ENCODE data around the gene CCDC38.

CCDC38 gene

DNA sequence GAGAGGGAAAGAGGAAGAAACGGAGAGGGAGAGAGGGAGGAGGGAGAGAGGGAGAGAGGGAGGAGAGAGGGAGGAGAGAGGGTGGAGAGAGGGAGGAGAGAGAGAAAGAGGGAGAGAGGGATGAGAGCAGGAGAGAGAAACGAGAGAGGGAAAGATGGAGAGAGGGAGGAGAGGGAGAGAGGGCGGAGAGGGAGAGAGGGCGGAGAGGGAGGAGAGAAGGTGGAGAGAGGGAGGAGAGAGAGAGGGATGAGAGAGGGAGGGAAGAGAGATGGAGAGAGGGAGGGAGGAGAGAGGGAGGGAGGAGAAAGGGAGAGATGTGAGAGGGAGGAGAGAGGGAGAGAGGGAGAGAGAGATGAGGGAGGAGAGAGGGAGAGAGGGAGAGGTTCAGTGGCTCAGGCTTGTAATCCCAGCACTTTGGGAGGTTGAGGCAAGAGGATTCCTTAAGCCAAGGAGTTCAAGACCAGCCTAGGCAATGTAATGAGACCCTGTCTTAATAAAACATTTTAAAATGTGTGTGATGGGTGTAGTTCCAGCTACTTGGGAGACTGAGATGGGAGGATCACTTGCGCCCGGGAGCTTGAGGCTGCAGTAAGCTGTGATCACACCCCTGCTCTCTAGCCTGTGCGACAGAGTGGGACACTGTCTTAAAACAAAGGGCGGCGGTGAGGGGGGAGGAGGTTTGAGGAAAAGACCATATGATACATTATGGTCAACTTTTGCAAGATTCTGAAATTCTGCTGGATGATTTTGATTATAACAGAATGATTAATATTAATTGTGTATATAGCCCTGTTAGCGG, 105.0 kb downstream of the CCDC38 start:
- Histone ChIP-seq H3K27ac (no peak overlapping the region), H3K9me3 (ENCODE audit: severe bottlenecking) (no peaks in the 10 kb centered on the region), H3K36me3 (no peaks in the 10 kb centered on the region), H3K4me3 (ENCODE audit: low read depth, low read length) (no peak overlapping the region), H3K27me3 (ENCODE audit: insufficient read depth, low read depth, severe bottlenecking) (no peaks in the 10 kb centered on the region)
- no peak for DNase-seq
- TF ChIP-seq CTCF (IDR thresholded peaks at IDR 0.05; ENCODE audit: low read depth, low read length): no peak

DNA sequence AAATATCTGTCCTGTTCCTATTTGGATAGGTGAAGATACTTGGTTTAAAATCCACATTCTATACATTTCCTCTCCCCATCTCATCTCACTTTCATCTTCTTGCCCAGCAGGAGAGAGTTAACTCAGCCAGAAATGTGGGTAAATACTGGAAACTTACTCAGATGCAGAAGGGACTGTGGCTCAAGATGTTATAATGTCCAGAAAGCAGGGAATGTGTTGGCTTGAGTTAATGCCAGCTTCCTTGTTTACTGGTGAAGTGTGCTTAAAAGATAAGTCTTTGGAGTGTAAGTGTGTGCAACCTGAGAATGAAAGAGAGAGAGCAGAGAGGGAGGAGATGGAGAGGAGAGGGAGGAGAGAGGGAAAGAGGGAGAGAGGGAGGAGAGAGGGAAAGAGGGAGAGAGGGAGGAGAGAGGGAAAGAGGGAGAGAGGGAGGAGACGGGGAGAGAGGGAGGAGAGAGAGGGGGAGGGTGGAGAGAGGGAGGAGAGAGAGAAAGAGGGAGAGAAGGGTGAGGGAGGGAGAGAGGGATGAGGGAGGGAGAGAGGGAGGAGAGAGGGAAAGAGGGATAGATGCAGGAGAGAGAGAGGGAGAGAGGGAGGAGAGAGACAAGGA, 105.7 kb downstream of the CCDC38 start:
- Histone ChIP-seq H3K4me3 (ENCODE audit: low read depth, low read length) (no peak overlapping the region), H3K9me3 (ENCODE audit: severe bottlenecking) (no peaks in the 10 kb centered on the region), H3K27me3 (ENCODE audit: insufficient read depth, low read depth, severe bottlenecking) (no peaks in the 10 kb centered on the region), H3K27ac (no peak overlapping the region), H3K36me3 (no peaks in the 10 kb centered on the region)
- no peak for TF ChIP-seq CTCF (IDR thresholded peaks at IDR 0.05; ENCODE audit: low read depth, low read length)
- DNase-seq: no peak

DNA sequence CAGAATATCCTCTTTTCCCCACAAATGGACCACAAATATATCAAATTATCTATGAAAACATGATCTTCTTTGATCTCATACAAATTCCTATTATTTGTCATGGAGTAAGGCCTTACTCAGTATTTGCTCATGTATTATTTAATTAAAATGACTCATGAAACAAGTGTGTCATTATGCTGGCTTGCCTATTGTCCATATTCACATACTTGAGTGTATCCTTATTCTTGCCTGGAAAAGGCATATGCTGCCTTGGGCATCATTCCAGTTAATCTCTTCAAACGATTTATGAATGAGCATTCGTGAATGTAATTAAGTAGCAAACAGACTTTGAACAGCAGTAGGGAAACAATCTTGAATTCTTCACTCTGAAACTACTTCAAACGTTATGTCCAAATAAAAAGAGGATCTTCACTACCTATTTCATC, 106.2 kb downstream of the CCDC38 start:
- DNase-seq: no peak

GRCh38 chr12:95834572-95834971, 107.8 kb downstream of the CCDC38 start:
- no peak for TF ChIP-seq CTCF (IDR thresholded peaks at IDR 0.05; ENCODE audit: low read depth, low read length)
- Histone ChIP-seq H3K36me3 (no peaks in the 10 kb centered on the region), H3K27me3 (ENCODE audit: insufficient read depth, low read depth, severe bottlenecking) (no peaks in the 10 kb centered on the region), H3K9me3 (ENCODE audit: severe bottlenecking) (no peaks in the 10 kb centered on the region), H3K27ac (no peak overlapping the region), H3K4me3 (ENCODE audit: low read depth, low read length) (no peak overlapping the region)
- DNase-seq: no peak

More for the DNA sequence above, 106.2 kb downstream of the CCDC38 start:
- TF ChIP-seq CTCF (IDR thresholded peaks at IDR 0.05; ENCODE audit: low read depth, low read length): no peak
- Histone ChIP-seq H3K27me3 (ENCODE audit: insufficient read depth, low read depth, severe bottlenecking) (no peaks in the 10 kb centered on the region), H3K36me3 (no peaks in the 10 kb centered on the region), H3K27ac (no peak overlapping the region), H3K9me3 (ENCODE audit: severe bottlenecking) (no peaks in the 10 kb centered on the region), H3K4me3 (ENCODE audit: low read depth, low read length) (no peak overlapping the region)

- Histone ChIP-seq H3K27ac (no peak overlapping the region), H3K4me3 (ENCODE audit: low read depth, low read length) (no peak overlapping the region)
- no peak for DNase-seq
Measured at GRCh38 chr12:95830335-95831089, 111.9 kb downstream of the CCDC38 start.

More at GRCh38 chr12:95830335-95831089, 111.9 kb downstream of the CCDC38 start:
- no peak for TF ChIP-seq CTCF (IDR thresholded peaks at IDR 0.05; ENCODE audit: low read depth, low read length)
- Histone ChIP-seq H3K27me3 (ENCODE audit: insufficient read depth, low read depth, severe bottlenecking) (no peaks in the 10 kb centered on the region), H3K36me3 (no peaks in the 10 kb centered on the region), H3K9me3 (ENCODE audit: severe bottlenecking) (no peaks in the 10 kb centered on the region)
